ENCODE measurements around the gene CA6. TPM values are rescaled to one million over a fixed set of nuclear protein-coding genes. Genes with fewer than 3 reads are reported as not detected.
A peak's percentile ranks its signal among the peaks of the same experiment; 100 is the strongest.

CA6 gene
- total RNA-seq, 1 experiment from 2014 or later: not detected

GRCh38 chr1:8910331-8910730 lies 35.3 kb upstream of the CA6 start:
- Histone ChIP-seq H4K91ac (ENCODE audit: insufficient read length, low read depth, low read length) (no peak overlapping the region), H3K27ac (ENCODE audit: insufficient read length, low read depth, low read length) (no peak overlapping the region), H2AK5ac (ENCODE audit: insufficient read length, low read length) (no peak overlapping the region), H4K20me1 (ENCODE audit: control insufficient read depth, insufficient read depth, insufficient read length) (no peaks in the 10 kb centered on the region), H3K14ac (ENCODE audit: insufficient read depth, low read length) (no peak overlapping the region), H4K5ac (ENCODE audit: insufficient read length, low read depth, low read length) (no peak overlapping the region), H3K18ac (ENCODE audit: insufficient read length, low read depth, low read length) (no peak overlapping the region), H2AFZ (ENCODE audit: low read length) (no peak overlapping the region), H3K23me2 (ENCODE audit: insufficient read length, low read depth, low read length, poor library complexity, severe bottlenecking) (no peaks in the 10 kb centered on the region), H3K4ac (ENCODE audit: low read depth, low read length) (no peak overlapping the region), H2BK20ac (ENCODE audit: low read depth, low read length, poor library complexity, severe bottlenecking) (no peak overlapping the region), H3K4me2 (ENCODE audit: insufficient read depth, insufficient read length, low read length) (no peak overlapping the region), H2BK12ac (ENCODE audit: insufficient read length, low read depth, low read length) (no peak overlapping the region), H2BK5ac (ENCODE audit: insufficient read length, low read length) (no peak overlapping the region), H3K27me3 (ENCODE audit: insufficient read depth, low read length) (no peaks in the 10 kb centered on the region), H3K23ac (ENCODE audit: insufficient read length, low read depth, low read length) (no peak overlapping the region), H2BK15ac (ENCODE audit: low read depth, low read length) (no peak overlapping the region), H3K9me3 (ENCODE audit: control insufficient read depth, low read depth, low read length) (no peaks in the 10 kb centered on the region), H3K79me1 (ENCODE audit: insufficient read depth, low read depth, low read length, poor library complexity, severe bottlenecking) (no peaks in the 10 kb centered on the region), H3K56ac (ENCODE audit: insufficient read length, low read depth, low read length) (no peak overlapping the region), H3K79me2 (ENCODE audit: insufficient read depth, low read length) (no peaks in the 10 kb centered on the region), H3K4me1 (ENCODE audit: insufficient read depth, low read length) (no peaks in the 10 kb centered on the region; the same call in 1 of the 2 replicates), H2BK120ac (ENCODE audit: low read depth, low read length, poor library complexity, severe bottlenecking) (no peak overlapping the region), H4K8ac (replicated peaks; ENCODE audit: insufficient read length, low read depth, low read length) (no peak overlapping the region), H3K9ac (ENCODE audit: extremely low read depth, insufficient read length, low read length) (no peak overlapping the region), H3T11ph (ENCODE audit: low read length) (no peak overlapping the region)
- Mint-ChIP-seq H3K4me3 (no peak overlapping the region; a peak in 1 of 5 replicates), H3K27me3 (ENCODE audit: low read depth) (peaks cover 11% of the 10 kb centered on the region; the same call in 1 of the 2 replicates), H3K27ac (peak overlapping the region in 1 of 3 experiments; percentile 42; a peak in 1 of 7 replicates), H3K9me3 (peaks cover 6 to 11% of the 10 kb centered on the region in 2 experiments), H3K36me3 (ENCODE audit: insufficient read depth in 1 of 3, low read depth in 3 of 3) (peaks cover 6 to 15% (median 12%) of the 10 kb centered on the region in 3 experiments; a peak in 6 of 7 replicates), H3K4me1 (peaks cover 44 to 50% of the 10 kb centered on the region in 2 experiments)
- WGBS (ENCODE audit: extremely low coverage, insufficient read length, low lambda C conversion rate): no CpG with 5 or more reads among the region's 3 CpGs
- peak; percentile 52 for DNase-seq
- TF ChIP-seq, protein P1, sequence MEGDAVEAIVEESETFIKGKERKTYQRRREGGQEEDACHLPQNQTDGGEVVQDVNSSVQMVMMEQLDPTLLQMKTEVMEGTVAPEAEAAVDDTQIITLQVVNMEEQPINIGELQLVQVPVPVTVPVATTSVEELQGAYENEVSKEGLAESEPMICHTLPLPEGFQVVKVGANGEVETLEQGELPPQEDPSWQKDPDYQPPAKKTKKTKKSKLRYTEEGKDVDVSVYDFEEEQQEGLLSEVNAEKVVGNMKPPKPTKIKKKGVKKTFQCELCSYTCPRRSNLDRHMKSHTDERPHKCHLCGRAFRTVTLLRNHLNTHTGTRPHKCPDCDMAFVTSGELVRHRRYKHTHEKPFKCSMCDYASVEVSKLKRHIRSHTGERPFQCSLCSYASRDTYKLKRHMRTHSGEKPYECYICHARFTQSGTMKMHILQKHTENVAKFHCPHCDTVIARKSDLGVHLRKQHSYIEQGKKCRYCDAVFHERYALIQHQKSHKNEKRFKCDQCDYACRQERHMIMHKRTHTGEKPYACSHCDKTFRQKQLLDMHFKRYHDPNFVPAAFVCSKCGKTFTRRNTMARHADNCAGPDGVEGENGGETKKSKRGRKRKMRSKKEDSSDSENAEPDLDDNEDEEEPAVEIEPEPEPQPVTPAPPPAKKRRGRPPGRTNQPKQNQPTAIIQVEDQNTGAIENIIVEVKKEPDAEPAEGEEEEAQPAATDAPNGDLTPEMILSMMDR (conservative IDR thresholded peaks at IDR 0.05): peak; percentile 22; the same call in 1 of the 3 replicates

Measured in H9 (cell line).